Germinal center (tissue), 1 donor: Measurements from ENCODE around the gene MAP2.

Source experiments
- DNase-seq: peaks from one replicate; pipeline ENCODE4 v3.0.0; 2012; ENCODE audit warnings: mixed read lengths, low spot score

MAP2 gene, protein sequence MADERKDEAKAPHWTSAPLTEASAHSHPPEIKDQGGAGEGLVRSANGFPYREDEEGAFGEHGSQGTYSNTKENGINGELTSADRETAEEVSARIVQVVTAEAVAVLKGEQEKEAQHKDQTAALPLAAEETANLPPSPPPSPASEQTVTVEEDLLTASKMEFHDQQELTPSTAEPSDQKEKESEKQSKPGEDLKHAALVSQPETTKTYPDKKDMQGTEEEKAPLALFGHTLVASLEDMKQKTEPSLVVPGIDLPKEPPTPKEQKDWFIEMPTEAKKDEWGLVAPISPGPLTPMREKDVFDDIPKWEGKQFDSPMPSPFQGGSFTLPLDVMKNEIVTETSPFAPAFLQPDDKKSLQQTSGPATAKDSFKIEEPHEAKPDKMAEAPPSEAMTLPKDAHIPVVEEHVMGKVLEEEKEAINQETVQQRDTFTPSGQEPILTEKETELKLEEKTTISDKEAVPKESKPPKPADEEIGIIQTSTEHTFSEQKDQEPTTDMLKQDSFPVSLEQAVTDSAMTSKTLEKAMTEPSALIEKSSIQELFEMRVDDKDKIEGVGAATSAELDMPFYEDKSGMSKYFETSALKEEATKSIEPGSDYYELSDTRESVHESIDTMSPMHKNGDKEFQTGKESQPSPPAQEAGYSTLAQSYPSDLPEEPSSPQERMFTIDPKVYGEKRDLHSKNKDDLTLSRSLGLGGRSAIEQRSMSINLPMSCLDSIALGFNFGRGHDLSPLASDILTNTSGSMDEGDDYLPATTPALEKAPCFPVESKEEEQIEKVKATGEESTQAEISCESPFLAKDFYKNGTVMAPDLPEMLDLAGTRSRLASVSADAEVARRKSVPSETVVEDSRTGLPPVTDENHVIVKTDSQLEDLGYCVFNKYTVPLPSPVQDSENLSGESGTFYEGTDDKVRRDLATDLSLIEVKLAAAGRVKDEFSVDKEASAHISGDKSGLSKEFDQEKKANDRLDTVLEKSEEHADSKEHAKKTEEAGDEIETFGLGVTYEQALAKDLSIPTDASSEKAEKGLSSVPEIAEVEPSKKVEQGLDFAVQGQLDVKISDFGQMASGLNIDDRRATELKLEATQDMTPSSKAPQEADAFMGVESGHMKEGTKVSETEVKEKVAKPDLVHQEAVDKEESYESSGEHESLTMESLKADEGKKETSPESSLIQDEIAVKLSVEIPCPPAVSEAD (N-terminal part only)

DNA sequence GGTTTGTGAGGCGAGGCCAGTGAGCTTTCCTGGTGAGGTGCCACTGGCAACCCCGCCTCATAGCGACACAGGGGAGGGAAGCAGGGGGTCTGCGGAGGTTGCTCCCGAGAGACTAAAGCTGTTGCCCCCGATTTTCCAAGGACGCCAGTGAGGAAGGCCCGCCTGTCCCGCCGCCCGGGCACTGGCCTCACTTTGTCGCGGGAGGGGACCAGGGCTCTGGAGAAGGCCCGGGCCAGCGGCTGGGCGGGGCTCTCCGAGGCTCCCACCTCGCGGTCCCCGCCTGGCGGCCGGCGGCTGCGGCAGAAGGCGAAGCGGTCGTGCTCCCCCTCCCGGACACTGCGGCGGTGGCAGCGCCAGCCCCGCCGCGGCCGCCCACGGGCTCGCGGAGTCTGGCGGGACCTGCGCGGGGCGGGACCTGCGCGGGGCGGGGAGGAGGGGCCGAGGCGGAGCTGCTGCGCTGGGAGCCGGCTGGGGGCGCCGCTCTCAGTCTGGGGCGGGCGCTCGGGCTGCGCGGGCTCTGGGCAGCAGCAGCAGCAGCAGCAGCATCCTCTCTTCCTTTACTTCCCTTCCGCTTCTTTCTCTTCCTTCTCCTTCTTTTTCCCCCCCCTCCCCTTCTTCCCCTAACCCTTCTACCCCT is at the start of gene MAP2:
Gene MAP2, plus strand, starts transcription at position 486 of the 637 bp plus-strand sequence. CDS start 229,124 bp downstream, outside the sequence.
- peak; percentile 89 for DNase-seq

DNA sequence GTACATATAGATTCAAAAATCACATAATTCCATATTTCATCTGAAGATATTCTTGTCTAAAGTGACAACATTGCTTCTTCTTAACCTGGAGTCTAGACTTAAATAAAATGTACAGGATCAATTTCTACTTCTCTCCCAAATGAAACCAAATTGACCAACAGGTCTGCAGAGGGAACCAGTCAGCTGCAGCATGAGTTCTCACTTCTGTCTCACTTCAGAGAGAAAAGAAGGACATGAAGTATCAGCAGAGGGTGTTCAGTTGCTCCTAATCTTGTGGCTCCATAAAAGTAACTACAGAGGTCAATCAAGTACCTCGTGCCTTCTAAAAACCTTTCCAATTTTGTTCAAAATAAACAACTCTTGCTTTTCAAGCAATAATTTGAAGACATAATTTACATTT is 47.2 kb upstream of the MAP2 start:
- DNase-seq, result no peak

DNA sequence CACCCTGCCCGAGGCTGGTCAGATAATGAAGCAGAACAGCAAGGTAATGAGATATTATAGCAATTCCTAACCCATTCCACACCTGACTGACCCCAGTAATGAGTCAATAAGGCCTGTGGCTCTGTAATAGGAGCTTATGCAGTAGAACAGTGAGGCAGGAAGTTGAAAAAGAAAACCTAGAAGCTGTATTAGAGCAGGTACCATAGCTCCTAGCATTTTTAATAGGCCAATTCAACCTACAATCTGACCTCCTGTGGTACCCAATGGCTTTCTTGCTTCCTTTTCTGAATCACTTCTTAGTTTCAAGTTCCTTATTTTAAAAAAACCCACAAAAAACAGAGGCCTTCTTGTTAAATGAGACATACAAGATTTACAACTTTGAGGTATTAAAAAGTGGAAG is 43.6 kb upstream of the MAP2 start:
- DNase-seq, result peak; percentile 42

DNA sequence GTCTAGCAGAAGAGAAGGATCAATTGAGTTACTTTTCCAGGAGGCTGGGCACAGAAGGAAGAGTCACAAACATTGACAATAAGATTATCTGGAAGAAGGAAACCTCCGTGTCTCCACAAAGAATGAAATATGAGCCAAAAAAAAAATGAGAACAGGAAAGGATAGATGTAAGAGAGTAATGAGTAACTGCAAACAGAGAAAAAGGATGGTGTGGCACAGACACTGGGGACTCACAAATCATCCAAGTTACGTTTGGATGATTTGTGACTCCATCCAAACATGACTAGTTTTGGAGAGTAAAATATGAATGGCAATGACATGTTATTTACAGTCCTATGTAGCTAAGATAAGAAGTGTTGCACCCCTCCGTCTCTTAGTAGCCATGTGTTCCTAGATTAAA is 42.8 kb upstream of the MAP2 start:
- no peak for DNase-seq

DNA sequence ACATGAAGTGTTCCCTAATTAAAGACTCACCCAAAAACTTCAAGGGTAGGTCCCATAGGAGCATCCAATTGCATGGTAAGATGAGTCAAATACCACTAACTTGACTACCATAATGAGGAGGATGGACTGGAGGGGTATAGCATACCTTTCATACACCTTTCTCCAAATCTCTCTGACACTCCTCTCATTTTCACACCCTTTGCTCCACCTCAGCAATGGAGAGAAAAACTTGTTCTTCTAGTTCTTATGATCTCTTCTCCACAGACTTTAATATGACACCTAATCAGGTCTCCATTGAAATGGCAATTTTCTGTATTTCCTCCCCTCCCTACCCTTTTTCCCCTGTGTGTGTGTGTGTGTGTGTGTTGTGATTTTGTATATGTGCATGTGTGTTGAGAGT is 41.1 kb upstream of the MAP2 start:
- DNase-seq, result no peak

DNA sequence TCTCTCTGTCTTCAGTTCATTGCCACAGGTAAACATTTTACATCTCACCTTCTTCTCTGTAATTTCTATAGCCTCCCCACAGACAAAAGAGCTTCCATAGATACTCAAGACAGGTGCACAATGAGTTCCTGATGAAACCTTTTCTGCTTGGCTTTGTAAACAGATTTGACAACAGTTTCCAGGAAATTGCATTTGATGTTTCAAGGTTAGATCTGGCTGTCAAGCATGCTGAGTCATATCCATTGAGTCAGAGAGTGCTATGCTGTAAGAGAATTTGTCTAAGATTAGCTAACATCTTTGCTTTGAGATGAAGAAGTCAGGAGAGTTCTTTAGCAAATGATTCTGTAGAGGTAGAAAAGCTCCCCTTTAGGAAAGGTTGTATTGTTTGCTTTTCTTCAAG is 40.6 kb upstream of the MAP2 start:
- DNase-seq, result no peak

DNA sequence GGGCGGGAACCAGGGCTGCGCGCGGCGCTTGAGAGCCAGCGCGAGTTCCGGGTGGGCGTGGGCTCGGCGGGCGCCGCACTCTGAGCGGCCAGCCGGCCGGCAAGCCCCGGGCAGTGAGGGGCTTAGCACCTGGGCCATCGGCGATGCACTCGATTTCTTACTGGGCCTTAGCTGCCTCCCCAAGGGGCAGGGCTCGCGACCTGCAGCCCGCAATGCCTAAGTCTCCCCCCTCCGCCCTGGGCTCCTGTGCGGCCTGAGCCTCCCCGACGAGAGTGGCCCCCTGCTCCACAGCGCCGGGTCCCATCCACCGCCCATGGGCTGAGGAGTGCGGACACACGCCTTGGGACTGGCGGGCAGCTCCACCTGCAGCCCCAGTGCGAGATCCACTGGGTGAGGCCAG is 36.5 kb upstream of the MAP2 start:
- DNase-seq, result no peak

DNA sequence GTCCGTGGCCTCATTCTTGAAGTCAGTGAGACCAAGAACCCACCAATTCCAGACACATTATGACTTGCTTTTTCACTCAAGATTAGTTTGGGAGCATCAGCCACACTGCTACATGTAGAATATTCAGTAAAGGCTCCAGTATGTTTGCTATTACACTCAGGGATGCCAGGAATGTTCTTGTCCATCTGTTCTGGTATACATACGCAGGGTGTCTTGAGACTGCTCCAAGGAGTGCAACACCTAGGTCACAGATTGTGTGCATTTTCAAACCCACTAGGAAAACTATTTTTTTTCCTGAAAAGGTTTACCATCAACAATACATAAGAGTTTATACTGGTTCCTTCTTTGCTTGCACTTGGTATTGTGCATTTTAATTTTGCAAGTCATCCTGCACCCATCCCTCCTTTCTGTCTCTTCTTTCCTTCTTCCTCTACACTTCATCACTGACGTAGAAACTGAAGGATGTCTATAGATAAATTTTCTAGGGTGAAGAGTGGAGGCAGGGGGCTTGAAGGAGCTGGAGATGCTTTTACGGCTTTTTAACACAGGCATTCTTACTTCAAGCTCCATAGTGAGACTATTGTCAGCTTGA is 35.3 kb upstream of the MAP2 start:
- no peak for DNase-seq

DNA sequence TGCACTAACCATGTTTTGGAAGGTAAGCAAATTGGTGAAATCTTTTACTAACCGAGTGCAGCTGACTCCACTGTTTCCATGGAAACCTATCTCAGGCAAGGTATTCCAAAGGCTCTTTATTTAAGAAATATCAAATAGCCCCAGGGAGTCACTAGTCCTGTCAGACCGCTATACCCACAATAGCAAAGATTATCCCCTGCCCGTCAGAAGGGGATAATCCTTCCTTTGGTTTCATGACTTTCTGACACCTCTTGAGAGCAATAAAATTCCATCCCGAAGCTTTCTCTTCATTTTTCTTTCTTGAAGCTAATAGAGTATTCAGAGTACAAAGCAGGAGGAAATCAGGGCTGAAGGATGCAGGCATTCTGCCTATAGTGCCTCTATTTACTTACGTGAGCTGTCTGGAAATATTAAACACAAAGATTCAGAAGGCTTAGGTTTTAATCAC is 34.7 kb upstream of the MAP2 start:
- DNase-seq, result no peak

DNA sequence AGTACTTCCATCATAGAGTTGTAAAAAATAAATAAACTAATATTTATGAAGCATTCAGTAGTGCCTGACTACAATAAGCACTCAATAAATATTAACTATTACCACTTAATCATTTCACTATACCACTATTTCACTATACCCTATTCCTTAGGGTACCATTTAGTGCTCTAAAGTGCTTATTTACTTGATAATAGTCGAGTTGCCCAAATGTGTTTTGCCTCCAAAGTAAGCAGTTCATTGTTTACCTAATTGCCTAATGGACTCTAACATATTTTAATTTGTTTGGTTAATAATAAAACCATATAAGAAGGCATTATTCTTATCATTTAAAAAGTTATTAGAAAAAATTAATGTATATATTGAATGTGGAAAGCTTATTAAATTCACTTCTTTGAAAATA is 33.0 kb upstream of the MAP2 start:
- no peak for DNase-seq

DNA sequence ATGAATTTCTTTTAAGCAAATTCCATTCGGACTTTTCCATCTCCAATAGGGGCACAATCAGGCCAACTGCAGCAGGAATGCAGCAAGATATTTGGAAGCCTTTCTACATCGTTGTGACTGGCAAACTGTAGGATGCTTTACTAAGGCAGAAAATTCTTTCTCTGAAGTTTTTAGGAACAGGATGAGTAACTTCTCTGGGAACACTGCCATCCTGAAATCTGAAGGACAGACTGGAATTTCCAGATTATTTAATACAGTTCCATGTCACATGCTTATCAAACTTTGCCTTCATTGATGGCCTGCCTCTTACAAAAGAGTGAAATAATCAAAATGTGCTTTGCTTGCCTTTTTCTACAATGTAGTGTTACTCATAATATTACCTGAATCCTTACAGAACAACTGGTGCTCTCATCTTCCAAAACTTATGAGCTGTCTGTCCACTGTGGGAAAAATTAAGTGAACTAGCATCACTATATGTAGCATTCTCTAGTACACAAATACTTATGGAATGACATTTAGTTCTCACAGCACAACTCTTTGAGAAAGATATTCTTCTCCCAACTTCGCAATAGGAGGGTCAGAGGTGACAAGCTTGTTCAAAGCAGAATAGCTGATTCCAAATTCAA is 32.0 kb upstream of the MAP2 start:
- DNase-seq, result no peak

DNA sequence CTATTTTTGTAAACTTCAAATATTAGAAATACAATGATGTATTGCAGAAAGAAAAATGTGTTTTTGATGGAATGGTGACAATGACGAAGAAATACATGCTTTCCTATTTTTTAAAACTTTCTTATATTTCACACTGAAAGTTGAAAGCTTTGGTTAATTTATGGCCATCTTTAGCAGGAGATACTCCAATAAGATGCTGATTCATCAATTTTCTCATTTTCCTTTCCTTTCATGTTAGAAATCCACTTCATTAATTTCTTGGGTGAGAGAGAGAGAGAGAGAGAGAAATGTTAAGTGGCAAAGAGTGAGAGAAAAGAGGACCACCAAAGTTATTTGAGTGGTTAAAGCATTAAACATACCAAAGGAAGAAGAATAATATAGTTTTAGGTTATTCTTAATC is 28.6 kb upstream of the MAP2 start:
- no peak for DNase-seq

DNA sequence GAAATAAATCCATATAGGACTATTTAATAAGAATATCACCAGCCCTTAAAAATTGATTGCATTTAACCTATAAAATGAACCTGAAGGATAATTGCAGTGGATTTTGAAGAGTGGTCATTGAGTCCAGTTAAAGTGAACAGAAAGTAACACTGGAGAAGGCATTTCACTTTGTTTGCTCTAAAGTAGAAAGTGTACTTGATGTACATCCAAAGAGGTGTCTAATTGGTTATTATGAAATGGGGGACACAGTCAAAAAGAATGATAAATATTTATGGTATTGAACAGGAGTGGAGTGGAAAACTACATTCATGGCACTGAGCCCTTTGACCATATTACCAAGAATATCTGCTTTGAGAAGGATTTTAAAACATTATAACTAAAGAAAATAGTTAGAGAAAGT is 28.2 kb upstream of the MAP2 start:
- no peak for DNase-seq

DNA sequence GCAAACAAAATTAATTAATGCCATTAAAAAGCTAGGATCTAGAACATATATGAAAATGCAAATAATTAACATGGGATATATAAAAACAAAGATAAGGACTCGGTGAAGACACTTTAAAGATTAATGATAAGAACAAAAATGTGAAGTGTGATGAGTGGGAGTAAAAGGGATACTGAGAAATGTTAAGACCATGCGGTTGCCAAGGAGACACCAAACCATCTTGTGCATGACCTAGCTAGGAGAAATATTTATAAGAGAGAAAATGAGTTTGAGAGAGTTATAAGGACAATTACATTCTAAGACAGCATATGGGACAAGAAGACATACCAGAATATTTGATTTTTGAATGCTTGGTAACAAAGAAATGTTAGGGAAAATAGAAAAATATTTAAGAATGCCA is 25.4 kb upstream of the MAP2 start:
- no peak for DNase-seq

DNA sequence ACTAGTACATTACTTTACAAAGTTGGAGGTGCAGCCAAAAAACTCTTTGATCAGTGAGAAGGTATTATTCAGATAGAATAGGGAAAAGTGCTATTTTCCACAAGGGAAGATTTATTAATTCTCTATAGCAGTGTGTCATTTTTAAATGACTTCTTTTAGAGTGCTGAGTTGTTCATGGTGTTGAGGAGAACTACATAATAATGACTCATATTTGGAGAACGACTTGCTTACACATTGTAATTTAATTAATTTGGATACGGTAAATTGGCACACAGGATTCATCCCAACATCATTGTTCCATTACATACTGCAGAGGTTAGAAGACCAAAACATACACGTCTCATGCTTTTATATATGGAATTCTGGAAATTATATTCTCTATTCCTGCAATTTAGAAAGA is 22.1 kb upstream of the MAP2 start:
- no peak for DNase-seq

DNA sequence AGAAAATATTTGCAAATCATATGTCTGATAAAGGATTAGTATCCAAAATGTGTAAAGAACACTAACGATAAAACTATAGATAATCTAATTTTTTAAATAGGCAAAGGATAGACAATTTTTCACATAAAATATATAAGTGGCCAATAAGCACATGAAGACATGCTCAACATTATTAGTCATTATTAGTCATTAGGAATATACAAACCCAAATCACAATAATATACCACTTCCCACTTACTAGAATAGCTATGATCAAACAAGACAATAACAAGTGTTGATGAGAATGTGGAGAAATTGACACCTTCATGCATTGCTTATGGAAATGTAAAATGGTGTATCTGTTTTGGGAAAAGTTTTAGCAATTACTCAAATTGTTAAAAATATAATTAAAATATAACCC is 12.6 kb upstream of the MAP2 start:
- no peak for DNase-seq

DNA sequence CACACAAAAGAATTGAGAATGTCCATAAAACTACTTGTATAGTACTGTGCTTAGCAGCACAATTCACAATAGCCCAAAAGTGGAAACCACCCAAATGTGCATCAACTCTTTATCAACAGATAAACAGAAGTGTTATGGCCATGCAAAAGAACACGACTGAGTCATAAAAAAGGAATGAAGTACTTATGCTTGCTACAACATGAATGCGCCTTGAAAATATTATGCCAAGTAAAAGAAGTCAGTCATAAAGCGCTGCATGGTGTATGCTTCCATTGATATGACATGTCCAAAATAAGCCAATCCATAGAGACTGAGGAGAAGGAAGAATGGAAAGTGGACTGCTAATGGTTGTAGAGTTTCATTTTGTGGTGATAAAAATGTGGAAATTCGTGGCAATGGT is 12.1 kb upstream of the MAP2 start:
- no peak for DNase-seq

DNA sequence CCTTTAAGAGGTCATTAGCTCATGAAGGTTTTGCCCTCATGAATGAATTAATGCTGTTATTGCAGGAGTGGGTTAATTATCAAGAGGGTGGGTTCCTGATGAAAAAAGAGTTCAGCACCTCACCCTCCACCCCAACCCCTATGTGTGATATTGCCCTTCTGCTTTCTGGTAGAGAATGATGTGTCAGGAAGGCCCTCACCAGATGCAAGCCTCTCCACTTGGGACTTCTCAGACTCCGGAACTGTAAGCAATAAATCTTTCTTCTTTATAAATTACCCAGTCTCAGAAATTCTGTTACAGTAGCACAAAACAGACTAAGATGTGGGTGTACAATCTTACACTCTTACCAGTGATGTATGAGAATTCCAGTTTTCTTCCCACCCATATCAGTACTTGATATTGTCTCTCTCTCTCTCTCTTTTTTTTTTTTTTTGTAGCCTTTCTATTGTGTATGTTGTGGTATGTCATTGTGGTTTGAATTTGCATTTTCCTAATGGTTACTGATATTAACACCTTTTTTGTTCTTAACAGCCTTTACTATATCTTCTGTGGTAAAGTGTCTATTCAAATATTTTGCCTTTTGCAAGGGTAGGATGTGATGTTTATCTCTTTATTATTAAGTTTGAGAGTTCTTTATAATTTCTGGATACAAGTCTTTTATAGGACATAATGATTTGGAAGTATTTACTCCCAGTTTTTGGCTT is 10.4 kb upstream of the MAP2 start:
- no peak for DNase-seq

DNA sequence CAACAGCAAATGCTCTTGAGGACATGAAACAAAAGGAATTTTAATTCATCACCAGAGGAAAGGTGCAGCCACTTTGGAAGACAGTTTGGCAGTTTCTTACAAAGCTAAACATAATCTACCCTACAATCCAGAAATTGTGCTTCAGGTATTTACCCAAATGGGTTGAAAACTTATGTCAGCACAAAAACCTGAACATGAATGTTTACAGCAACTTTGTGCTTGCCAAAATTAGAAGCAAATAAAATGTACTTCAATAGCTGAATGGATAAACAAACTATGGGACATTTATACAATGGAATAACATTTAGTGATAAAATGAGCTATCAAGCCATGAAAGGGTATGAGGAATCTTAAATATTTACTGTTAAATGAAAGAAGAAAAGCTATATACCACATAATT is 6.9 kb upstream of the MAP2 start:
- no peak for DNase-seq

DNA sequence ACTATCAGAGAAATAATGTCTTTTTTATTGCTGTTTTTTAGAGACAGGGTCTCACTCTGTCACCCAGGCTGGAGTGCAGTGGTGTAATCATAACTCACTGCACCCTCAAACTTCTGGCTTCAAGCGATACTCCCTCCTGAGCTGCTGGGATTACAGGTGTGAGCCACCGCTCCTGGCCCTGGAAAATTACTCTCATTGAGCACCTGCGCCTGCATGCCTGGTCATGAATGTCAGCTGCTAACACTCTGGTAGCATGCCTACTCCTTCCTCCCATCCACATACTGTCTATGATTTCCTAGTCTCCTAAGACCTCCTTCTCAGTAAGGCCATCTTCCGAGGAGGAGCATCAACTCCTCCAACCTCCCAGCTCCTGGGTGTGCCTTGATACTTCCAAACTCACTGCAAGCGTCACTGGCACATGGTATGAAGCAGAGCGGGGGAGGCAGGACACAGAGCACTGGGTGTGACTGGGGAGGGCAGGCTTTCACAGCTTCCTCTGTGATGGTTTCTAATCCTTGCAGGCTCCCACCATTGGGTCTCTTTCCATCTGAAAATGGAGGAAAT is 1.6 kb upstream of the MAP2 start:
- no peak for DNase-seq
